ENCODE results near the gene IDUA.
A peak's percentile ranks its signal among the peaks of the same experiment; 100 is the strongest.

IDUA gene

DNA sequence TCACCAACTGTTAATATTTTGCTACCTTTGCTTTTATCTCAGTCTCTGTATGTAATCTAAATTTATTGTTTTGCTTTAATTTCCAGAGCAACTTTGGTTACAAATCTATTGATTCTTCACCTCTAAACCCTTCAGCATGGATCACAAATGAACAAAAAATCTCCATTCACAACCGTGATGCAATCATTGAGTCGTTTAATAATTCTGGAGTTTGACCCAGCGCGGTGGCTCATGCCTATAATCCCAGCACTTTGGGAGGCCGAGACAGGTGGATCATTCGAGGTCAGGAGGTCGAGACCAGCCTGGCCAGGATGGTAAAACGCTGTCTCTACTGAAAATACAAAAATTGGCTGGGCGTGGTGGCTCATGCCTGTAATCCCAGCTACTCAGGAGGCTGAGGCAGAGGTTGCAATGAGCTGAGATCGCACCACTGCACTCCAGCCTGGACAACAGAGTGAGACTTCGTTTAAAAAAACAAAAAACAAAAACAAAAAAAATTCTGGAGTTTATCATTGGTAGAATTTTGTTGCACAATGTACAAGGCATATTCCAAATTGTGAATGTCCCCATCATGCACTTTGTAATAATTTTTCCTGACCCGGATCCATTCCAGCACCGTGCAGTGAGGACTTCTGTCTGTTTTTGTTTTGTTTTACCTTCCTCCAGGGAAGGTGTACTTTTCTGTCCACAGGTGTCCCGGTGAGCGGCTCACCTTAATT, 2.3 kb upstream of the IDUA start:
- DNase-seq = no peak
- TF ChIP-seq, protein P1, sequence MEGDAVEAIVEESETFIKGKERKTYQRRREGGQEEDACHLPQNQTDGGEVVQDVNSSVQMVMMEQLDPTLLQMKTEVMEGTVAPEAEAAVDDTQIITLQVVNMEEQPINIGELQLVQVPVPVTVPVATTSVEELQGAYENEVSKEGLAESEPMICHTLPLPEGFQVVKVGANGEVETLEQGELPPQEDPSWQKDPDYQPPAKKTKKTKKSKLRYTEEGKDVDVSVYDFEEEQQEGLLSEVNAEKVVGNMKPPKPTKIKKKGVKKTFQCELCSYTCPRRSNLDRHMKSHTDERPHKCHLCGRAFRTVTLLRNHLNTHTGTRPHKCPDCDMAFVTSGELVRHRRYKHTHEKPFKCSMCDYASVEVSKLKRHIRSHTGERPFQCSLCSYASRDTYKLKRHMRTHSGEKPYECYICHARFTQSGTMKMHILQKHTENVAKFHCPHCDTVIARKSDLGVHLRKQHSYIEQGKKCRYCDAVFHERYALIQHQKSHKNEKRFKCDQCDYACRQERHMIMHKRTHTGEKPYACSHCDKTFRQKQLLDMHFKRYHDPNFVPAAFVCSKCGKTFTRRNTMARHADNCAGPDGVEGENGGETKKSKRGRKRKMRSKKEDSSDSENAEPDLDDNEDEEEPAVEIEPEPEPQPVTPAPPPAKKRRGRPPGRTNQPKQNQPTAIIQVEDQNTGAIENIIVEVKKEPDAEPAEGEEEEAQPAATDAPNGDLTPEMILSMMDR (IDR thresholded peaks at IDR 0.05; ENCODE audit: low read depth, low read length) = no peak
- no peaks in the 10 kb centered on the region for H3K27me3 ChIP-seq (ENCODE audit: insufficient read depth, low read depth, severe bottlenecking)
- peaks cover 2% of the 10 kb centered on the region; the same call in 1 of the 2 replicates for H3K36me3 ChIP-seq
- peak overlapping the region; percentile 53 for H3K27ac ChIP-seq
- peak overlapping the region; percentile 42 for H3K4me3 ChIP-seq (ENCODE audit: low read depth, low read length)
- no peaks in the 10 kb centered on the region for H3K9me3 ChIP-seq (ENCODE audit: severe bottlenecking)

DNA sequence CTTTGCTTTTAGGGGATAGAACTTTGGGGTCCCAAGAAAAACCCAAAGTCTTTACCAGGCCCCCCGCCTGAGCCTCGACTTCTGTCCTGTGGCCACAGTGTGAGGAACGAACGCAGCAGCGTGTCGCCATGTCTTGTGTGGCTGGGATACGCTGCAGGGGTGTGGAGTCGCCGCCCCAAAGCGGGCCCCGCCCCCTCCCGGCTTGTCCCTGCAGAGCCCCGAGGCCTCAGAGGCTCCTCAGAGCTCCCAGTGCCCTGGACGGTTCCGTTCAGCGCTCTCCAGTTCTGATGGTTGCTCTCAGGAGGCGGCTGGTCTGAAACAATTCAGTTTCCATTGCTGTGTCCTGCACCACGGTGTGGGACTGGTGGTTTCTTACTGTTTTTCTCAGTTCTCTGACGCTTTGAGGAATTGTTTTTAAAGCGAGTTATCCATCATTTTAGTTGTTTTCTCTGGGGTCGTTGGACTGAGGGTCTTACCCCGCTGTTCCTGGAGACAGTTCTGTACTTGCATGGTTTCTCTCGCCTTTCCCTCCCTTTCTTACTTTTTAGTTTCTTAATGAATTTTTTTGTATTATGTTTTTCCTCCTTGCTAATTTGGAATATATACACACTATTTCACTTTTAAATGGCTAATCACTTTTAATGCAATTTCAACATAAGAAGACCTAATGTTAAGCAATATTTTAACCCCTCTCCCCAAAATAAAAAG, 1.6 kb upstream of the IDUA start:
- Histone ChIP-seq H3K36me3 (peaks cover 8% of the 10 kb centered on the region; the same call in 1 of the 2 replicates), H3K27me3 (ENCODE audit: insufficient read depth, low read depth, severe bottlenecking) (no peaks in the 10 kb centered on the region), H3K27ac (peak overlapping the region; percentile 53), H3K9me3 (ENCODE audit: severe bottlenecking) (no peaks in the 10 kb centered on the region), H3K4me3 (ENCODE audit: low read depth, low read length) (peak overlapping the region; percentile 42)
- TF ChIP-seq, protein P1 (IDR thresholded peaks at IDR 0.05; ENCODE audit: low read depth, low read length) = no peak
- DNase-seq = peak; percentile 91

DNA sequence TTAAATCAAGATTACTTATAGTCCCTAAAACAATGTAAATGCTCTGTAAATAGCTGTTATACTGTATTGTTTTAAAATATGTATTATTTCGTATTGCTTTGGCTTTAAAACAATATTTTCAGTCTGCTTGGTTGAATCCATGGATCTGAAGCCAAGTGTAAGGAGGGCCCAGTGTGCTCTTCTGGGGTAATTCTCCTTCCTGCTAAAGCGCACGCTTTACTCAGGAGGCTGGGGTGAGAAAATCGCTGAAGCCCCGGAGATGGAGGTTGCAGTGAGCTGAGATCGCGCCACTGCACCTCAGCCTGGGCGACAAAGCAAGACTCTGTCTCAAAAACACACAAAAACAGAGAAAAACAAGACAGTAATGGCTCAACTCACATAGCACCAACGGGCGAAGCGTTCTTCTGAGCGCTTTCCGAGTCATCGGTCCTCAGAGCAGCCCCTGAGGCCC, 391 bp upstream of the IDUA start:
- no peaks in the 10 kb centered on the region for H3K27me3 ChIP-seq (ENCODE audit: insufficient read depth, low read depth, severe bottlenecking)
- H3K27ac ChIP-seq = peak overlapping the region; percentile 70
- peak overlapping the region; percentile 51 for H3K4me3 ChIP-seq (ENCODE audit: low read depth, low read length)
- TF ChIP-seq, protein P1 (IDR thresholded peaks at IDR 0.05; ENCODE audit: low read depth, low read length) = no peak
- no peaks in the 10 kb centered on the region for H3K9me3 ChIP-seq (ENCODE audit: severe bottlenecking)
- H3K36me3 ChIP-seq = peaks cover 14% of the 10 kb centered on the region
- DNase-seq = no peak

DNA sequence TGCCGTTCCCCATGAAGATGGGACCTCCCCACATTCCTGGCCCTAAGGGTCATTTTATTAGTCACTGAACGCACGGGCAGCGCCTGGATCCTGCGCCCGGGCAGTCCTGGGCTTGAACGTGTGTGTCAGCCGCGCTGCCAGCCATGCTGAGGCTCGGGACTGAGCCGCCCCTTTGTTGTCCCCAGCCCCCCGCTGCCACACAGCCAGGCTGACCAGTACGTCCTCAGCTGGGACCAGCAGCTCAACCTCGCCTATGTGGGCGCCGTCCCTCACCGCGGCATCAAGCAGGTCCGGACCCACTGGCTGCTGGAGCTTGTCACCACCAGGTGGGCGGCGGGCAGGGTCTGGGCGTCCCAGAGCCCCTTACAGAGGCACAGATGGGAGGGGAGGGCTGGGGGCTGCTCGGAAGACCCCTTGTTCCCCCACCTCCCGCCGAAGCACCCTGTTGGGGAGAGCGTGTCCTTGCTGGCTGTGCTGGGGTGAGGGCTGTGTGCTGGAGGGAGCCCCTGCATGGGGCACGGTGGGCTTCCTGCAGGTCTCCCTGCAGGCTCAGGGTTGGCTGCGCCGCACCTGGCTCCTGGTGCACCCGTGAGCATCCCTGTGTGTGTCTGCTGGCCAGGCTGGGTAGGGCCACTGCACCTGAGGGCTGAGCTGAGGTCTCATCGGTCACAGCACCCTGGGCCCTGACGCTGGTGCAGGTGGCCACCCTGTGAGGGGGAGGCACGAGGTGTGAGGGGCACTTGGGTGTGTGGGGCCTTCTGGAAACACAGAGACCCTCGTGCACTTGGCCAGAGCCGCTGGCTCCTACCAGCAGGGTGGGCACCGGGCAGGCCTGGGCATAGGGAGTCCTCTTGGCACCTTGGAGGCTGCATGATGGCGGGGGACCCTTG, 1.0 kb downstream of the IDUA start:
- Histone ChIP-seq H3K27me3 (ENCODE audit: insufficient read depth, low read depth, severe bottlenecking) (no peaks in the 10 kb centered on the region), H3K9me3 (ENCODE audit: severe bottlenecking) (no peaks in the 10 kb centered on the region), H3K36me3 (peaks cover 14% of the 10 kb centered on the region), H3K27ac (no peak overlapping the region), H3K4me3 (ENCODE audit: low read depth, low read length) (peak overlapping the region; percentile 51)
- no peak for DNase-seq
- TF ChIP-seq, protein P1 (IDR thresholded peaks at IDR 0.05; ENCODE audit: low read depth, low read length) = no peak

DNA sequence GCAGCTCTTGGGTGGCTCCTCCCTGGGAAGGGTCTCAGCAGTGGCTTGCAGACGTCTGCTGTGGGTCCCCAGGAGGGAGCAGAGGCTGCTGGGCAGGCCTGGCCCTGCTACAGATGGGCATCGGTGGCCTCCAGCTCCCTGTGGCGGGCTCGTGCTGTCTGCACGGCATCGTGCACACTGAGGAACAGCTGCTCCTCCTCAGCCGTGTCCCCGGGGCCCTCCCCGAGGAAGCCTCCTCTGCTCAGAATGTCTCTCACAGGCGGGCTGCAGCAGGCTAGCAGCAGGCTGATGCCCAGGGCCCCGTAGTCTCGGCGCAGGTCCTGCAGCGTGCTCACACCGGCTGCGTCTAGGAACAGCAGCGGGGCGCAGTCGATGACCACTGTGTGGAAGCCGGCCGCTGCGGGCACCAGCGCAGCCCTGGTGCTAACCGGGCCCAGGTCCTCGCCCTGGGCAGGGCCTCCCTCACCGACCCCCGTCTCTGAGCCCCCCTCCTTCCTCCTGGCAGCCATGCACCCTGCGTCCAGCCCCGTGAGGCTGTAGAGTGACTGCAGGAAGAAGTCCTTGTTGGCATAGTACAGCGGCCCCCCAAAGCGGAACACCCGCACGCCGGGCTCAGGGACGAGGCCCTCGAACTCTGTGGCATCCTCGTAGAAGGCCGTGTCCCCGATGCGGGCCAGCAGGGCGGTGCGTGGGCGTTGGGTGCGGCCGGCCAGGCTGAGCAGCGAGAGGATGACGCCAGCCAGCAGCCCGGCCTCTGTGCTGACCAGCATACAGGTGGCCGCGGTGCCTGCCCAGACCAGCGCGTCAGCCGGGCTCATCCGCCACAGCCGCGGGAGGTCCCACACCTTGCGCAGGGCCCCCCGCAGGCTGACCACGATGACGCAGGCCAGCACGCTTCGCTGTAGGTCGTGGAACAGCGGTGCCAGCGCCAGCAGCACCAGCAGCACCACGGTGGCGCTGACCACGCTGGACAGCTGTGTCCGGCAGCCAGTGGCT, 2.2 kb downstream of the IDUA start:
- no peak overlapping the region for H3K4me3 ChIP-seq (ENCODE audit: low read depth, low read length)
- no peak overlapping the region for H3K27ac ChIP-seq
- H3K36me3 ChIP-seq = peaks cover 14% of the 10 kb centered on the region
- H3K9me3 ChIP-seq (ENCODE audit: severe bottlenecking) = no peaks in the 10 kb centered on the region
- TF ChIP-seq, protein P1 (IDR thresholded peaks at IDR 0.05; ENCODE audit: low read depth, low read length) = no peak
- no peaks in the 10 kb centered on the region for H3K27me3 ChIP-seq (ENCODE audit: insufficient read depth, low read depth, severe bottlenecking)
- DNase-seq = no peak
